Esophagus squamous epithelium (tissue), 5 donors: Measurements from ENCODE around the gene PUM1. TPM values are rescaled to one million over a fixed set of nuclear protein-coding genes. Genes with fewer than 3 reads are reported as not detected.

Experiments used
- DNase-seq: peaks from one replicate; lab custom pipeline; 2025; lab: John Stamatoyannopoulos, UW
- H3K27ac ChIP-seq, 4 donors: fragments of 200-600 bp; sonication (generic); one replicate each; pipeline ENCODE4 v1.5.1; 2016 to 2019; ENCODE audit warnings: mild to moderate bottlenecking in 1 of 4
- H3K27me3 ChIP-seq, 4 donors: fragments of 200-600 bp; sonication (generic); 1 replicate in 3 of 4; 2 replicates in 1 of 4; pipeline versions ENCODE4 v1.5.1 to v1.6.0; 2017 to 2021; ENCODE audit warnings: antibody characterized with exemption in 1 of 4
- H3K36me3 ChIP-seq, 3 donors: fragments of 200-600 bp; sonication (generic); one replicate each; pipeline ENCODE4 v1.5.1; 2016 to 2019
- H3K4me1 ChIP-seq, 3 donors: fragments of 200-600 bp; sonication (generic); one replicate each; pipeline ENCODE4 v1.5.1; 2017 to 2019
- H3K4me3 ChIP-seq, 4 donors: fragments of 200-600 bp; sonication (generic); 1 replicate in 3 of 4; 2 replicates in 1 of 4; pipeline ENCODE4 v1.5.1; 2016 to 2019; ENCODE audit warnings: mild to moderate bottlenecking in 2 of 4, moderate library complexity in 1 of 4
- H3K9me3 ChIP-seq, 3 donors: fragments of 200-600 bp; sonication (generic); one replicate each; pipeline ENCODE4 v1.5.1; 2016 to 2019
- POLR2A ChIP-seq, 4 donors: fragments of 450-650 bp; IDR thresholded peaks; one replicate each; pipeline ENCODE4 v1.6.1; 2017; ENCODE audit warnings: antibody characterized with exemption in 4 of 4, mild to moderate bottlenecking in 4 of 4, moderate library complexity in 3 of 4
- WGBS, 2 donors: methylation state at CpG; one replicate each; pipeline ENCODE4 v1.1.5; 2018; 5-methylcytosine and 5-hydroxymethylcytosine counted together
- intact Hi-C: fragments of 100-400 bp; cut with DNase I; formaldehyde crosslinking; loops from one replicate; pipeline ENCODE4 v1.15.0; 2022
- total RNA-seq, 4 donors: library from RNA; depleted of rRNA; stranded (reverse); fragments of >200 nt; gene quantifications; one replicate each; pipeline ENCODE4 v1.1.0, GENCODE V29; 2016
- TF ChIP-seq, protein P1 (sequence below), 6 experiments: fragments of 450-650 bp in 4 of 6; fragments of 200-600 bp in 2 of 6; sonication (generic) in 2 of 6; IDR thresholded peaks; one replicate each; pipeline ENCODE4 v1.5.1; 2016 to 2019; ENCODE audit warnings: antibody characterized with exemption in 6 of 6, mild to moderate bottlenecking in 4 of 6, moderate library complexity in 4 of 6
- donor health status: DM: yes; HTN: yes; CAD: no.

The PUM1 gene
- total RNA-seq, 4 donors from 2014 or later, result 41.6 to 88.1 (median 53.9) TPM

DNA sequence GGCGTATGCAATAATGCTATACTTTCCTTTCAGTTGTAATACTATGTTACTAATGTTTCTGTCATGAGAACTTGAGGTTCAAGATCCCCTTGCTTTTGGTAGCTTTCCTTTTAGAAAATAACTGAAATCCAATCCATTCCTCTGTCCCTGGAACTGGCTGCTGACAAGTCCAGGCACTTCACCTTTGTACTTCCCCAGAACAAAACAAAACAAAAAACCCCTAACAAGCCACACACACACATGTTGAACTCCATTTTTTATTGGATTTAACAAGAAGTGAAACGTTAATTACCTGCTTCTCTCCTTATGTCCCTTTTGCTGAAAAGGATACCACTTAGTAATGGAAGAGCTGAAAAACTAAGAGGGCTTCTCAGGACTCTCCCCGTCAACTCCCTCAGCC, 130.9 kb downstream of the PUM1 start:
- peaks cover 14 to 90% (median 35%) of the 10 kb centered on the region in 3 donors for H3K36me3 ChIP-seq
- WGBS, 2 donors, result 53 to 56% methylated on average over 3 of the region's 3 CpGs
- intact Hi-C loops, result no loop called here

DNA sequence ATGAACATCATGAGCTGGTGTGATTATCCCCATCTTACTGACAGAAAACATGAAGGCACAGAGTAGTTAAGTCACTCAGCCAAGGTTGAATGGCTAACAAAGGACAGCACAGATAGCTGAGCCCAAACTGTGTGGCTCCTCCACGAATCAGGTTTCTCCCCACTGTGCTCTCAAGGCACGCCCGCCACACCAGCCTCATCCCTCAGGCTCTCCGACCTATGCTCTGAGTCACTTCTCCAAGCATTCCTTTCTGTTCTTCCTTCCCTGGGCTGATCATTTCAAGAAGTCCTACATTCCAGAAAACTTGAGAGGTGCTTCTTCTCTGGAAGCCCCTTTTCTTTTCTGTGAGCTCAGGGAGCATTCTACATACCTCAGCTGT, 131.7 kb downstream of the PUM1 start:
- TF ChIP-seq POLR2A (IDR thresholded peaks at IDR 0.05), result no peak
- TF ChIP-seq, protein P1, sequence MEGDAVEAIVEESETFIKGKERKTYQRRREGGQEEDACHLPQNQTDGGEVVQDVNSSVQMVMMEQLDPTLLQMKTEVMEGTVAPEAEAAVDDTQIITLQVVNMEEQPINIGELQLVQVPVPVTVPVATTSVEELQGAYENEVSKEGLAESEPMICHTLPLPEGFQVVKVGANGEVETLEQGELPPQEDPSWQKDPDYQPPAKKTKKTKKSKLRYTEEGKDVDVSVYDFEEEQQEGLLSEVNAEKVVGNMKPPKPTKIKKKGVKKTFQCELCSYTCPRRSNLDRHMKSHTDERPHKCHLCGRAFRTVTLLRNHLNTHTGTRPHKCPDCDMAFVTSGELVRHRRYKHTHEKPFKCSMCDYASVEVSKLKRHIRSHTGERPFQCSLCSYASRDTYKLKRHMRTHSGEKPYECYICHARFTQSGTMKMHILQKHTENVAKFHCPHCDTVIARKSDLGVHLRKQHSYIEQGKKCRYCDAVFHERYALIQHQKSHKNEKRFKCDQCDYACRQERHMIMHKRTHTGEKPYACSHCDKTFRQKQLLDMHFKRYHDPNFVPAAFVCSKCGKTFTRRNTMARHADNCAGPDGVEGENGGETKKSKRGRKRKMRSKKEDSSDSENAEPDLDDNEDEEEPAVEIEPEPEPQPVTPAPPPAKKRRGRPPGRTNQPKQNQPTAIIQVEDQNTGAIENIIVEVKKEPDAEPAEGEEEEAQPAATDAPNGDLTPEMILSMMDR (IDR thresholded peaks at IDR 0.05), result no peak
- Histone ChIP-seq H3K4me3 (no peak overlapping the region), H3K9me3 (no peaks in the 10 kb centered on the region), H3K27ac (peak overlapping the region in 1 of 4 donors; percentile 11), H3K36me3 (peaks cover 14 to 82% (median 29%) of the 10 kb centered on the region in 3 donors), H3K27me3 (no peaks in the 10 kb centered on the region), H3K4me1 (peaks cover 0 to 21% (median 0%) of the 10 kb centered on the region in 3 donors)
- WGBS, 2 donors, result 39 to 48% methylated on average over 4 of the region's 4 CpGs
- DNase-seq, result no peak
- intact Hi-C loops, result no loop called here

More for the DNA sequence above, 130.9 kb downstream of the PUM1 start:
- H3K4me1 ChIP-seq, result peaks cover 0 to 21% (median 0%) of the 10 kb centered on the region in 3 donors
- DNase-seq, result no peak
- peak overlapping the region in 3 of 4 donors; percentile 1 to 11 (median 5) for H3K27ac ChIP-seq
- TF ChIP-seq POLR2A (IDR thresholded peaks at IDR 0.05), result no peak
- TF ChIP-seq, protein P1 (IDR thresholded peaks at IDR 0.05), result no peak
- no peaks in the 10 kb centered on the region for H3K9me3 ChIP-seq
- no peak overlapping the region for H3K4me3 ChIP-seq
- no peaks in the 10 kb centered on the region for H3K27me3 ChIP-seq

DNA sequence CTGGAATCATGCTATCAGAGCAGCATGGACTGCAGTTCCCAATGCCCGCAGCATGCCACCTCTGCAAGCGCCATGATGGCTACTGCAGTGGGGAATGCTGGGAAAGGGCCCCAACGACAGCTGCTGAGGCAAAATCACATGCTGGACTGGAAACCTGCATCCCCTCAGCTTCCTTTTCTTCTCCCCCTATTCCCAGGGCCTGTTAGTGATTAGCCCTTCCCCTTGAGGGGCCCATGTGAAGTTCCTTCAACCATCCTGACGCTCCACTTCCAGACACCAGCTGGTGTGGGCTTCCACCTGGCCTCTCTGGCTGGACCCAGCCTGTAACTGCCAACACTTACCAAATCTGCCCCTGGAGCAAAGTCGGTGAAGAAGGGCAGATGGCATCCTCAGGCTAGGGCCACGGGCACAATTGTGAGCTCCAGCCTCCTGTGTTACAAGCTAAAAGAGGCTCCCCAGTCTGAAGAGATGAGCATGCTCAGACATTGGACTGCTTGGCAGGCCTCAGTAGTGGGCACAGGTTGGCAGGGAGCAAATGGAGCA, 134.8 kb downstream of the PUM1 start:
- H3K36me3 ChIP-seq, result peaks cover 5 to 54% (median 10%) of the 10 kb centered on the region in 3 donors
- WGBS, 2 donors, result 71 to 83% methylated on average over 2 to 6 of the region's 6 CpGs
- peaks cover 0 to 21% (median 0%) of the 10 kb centered on the region in 3 donors for H3K4me1 ChIP-seq
- no peaks in the 10 kb centered on the region for H3K9me3 ChIP-seq
- TF ChIP-seq POLR2A (IDR thresholded peaks at IDR 0.05), result no peak
- TF ChIP-seq, protein P1 (IDR thresholded peaks at IDR 0.05), result no peak
- no peak for DNase-seq
- H3K27me3 ChIP-seq, result no peaks in the 10 kb centered on the region
- H3K4me3 ChIP-seq, result no peak overlapping the region
- intact Hi-C loops, result no loop called here
- H3K27ac ChIP-seq, result no peak overlapping the region

DNA sequence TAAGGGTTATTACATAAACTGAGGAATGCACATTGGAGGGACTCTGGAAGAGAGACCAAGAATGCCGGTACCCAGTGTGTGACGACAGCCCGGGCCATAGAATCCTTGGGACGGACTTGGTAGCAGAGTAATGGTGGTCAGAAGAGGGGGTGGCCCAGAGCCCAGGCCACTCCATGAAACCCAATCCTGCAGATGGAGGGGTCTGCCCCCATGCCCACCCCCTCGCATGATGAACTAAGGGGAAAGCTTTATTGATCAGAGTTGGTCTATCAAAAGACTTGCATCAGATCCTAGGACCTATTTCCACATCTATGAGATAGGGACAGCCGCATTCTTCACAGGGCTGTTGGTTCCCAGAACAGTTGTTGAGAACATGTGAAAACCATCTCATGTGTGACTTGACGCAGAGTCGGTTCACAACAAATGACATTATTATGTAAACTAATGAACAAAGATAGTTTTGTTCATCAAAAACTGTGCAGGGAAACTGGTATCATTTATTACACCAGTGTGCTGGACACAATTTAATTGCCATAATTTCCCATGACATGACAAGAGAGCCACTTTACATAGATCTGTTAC, 135.5 kb downstream of the PUM1 start:
- intact Hi-C loops, result no loop called here
- no peak for DNase-seq
- H3K4me3 ChIP-seq, result no peak overlapping the region
- 78 to 86% methylated on average over 6 to 8 of the region's 8 CpGs for WGBS, 2 donors
- H3K27ac ChIP-seq, result peak overlapping the region in 1 of 4 donors; percentile 13
- H3K27me3 ChIP-seq, result no peaks in the 10 kb centered on the region
- peaks cover 0 to 17% (median 0%) of the 10 kb centered on the region in 3 donors for H3K4me1 ChIP-seq
- H3K36me3 ChIP-seq, result peaks cover 5 to 48% (median 10%) of the 10 kb centered on the region in 3 donors
- TF ChIP-seq POLR2A (IDR thresholded peaks at IDR 0.05), result no peak
- TF ChIP-seq, protein P1 (IDR thresholded peaks at IDR 0.05), result no peak
- H3K9me3 ChIP-seq, result no peaks in the 10 kb centered on the region

DNA sequence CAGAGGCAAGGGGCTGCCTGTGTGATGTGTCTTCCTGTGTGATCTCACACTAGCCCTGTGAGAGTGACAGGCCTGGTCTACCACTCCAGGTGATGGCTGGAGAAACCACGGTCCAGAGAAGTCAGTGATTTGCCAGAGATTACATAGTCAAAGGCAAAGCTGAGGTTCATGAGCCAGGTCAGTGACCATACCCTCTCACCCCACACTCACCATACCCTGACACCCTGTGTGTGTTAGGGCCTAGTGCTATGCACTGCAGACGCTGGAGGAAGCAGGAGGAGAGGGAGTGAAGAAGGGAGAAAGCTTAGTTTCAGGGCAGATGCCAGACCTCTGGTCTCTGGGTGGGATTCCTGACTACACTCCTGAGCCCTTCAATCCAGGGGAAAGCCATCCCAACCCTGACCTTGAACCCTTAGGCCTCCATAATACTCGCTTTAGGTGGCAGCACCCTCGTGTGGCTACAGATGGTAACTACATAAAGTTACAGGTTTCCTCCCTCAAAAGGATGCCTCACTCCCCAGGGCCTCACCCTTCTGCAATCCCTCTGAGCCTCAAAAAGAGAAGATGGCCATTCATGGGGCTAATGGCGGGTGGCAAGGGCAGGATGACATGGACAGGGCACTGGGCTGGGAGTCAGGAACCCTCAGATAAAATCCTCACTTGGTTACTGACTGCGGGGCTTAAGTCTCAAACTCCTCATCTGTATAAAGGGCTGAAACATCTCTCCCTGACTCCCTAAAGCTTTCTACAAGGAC, 136.2 kb downstream of the PUM1 start:
- H3K27ac ChIP-seq, result peak overlapping the region in 1 of 4 donors; percentile 13
- DNase-seq, result no peak
- 40 to 51% methylated on average over 1 to 6 of the region's 6 CpGs for WGBS, 2 donors
- H3K4me3 ChIP-seq, result no peak overlapping the region
- no peaks in the 10 kb centered on the region for H3K27me3 ChIP-seq
- H3K9me3 ChIP-seq, result no peaks in the 10 kb centered on the region
- H3K4me1 ChIP-seq, result peaks cover 0 to 10% (median 0%) of the 10 kb centered on the region in 3 donors
- H3K36me3 ChIP-seq, result peaks cover 5 to 41% (median 6%) of the 10 kb centered on the region in 3 donors
- intact Hi-C loops, result no loop called here
- no peak for TF ChIP-seq POLR2A (IDR thresholded peaks at IDR 0.05)
- TF ChIP-seq, protein P1 (IDR thresholded peaks at IDR 0.05), result peak; percentile 22 to 73 (median 60)
